ENCODE data around the gene PLAC8. TPM values are rescaled to one million over a fixed set of nuclear protein-coding genes. Genes with fewer than 3 reads are reported as not detected.
"Not testable (repeated sequence)": the region's sequence is repeated elsewhere in the genome, so short reads cannot be mapped to it uniquely, and the experiment has no call there.

PLAC8 gene
- total RNA-seq = 100 to 1,000 TPM; 193 to 198 TPM

DNA sequence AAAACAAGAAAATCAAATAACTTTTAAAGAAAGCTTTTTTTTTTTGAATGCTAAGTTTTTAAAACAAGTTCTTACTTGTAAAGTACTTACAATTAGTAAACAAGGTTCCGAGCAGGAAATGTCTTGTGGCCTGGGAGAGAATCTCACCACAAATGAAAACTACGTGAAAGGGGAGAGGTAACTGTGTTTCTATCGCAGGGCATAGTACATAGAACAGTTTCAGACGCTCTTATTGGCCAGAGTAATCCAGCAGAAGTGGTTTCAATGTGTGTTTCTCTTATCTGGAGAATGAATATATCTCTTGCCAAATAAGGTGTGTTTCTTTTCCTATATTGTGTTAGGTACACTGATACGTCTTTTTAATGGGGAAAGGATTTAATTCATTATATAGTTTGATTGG lies at the start of gene PLAC8:
TSS of gene PLAC8 (minus strand) at position 154 of the 400 bp plus-strand sequence. CDS start 6,808 bp downstream, outside the sequence.
- H3K27me3 Mint-ChIP-seq (ENCODE audit: low read depth) = no peaks in the 10 kb centered on the region
- ATAC-seq (peak; percentile 60), DNase-seq (peak; percentile 82)
- ChIA-PET POLR2A (interaction anchor here (0.6 to 1.9 kb wide), 11 partner anchors 9 to 169 kb away, joined by 3 to 8 read pairs (median 3); partner anchors contain the start of gene LIN54), CTCF (interaction anchor here (0.6 to 5.8 kb wide), 15 partner anchors 12 to 170 kb away, joined by 3 to 47 read pairs (median 5); partner anchors contain the start of gene COQ2)
- peak within 1 kb of the TSS; percentile 89 for H3K4me3 Mint-ChIP-seq
- H3K9me3 Mint-ChIP-seq (ENCODE audit: insufficient read depth) = no peaks in the 10 kb centered on the region
- peaks cover 55% of the 10 kb centered on the region for H3K4me1 Mint-ChIP-seq (ENCODE audit: low read depth)
- peaks cover 33% of the 10 kb centered on the region for H3K36me3 Mint-ChIP-seq (ENCODE audit: low read depth)
- peak within 1 kb of the TSS; percentile 93 for H3K27ac Mint-ChIP-seq

GRCh38 chr4:83153417-83153816 lies 38.9 kb upstream of the PLAC8 start:
- DNase-seq (no peak), ATAC-seq (no peak)
- Mint-ChIP-seq H3K27me3 (ENCODE audit: low read depth) (no peaks in the 10 kb centered on the region), H3K36me3 (ENCODE audit: low read depth) (peaks cover 10% of the 10 kb centered on the region), H3K4me3 (no peak overlapping the region), H3K4me1 (ENCODE audit: low read depth) (peaks cover 33% of the 10 kb centered on the region), H3K27ac (no peak overlapping the region), H3K9me3 (ENCODE audit: insufficient read depth) (peaks cover 17% of the 10 kb centered on the region)
- ChIA-PET POLR2A (no interaction called here), CTCF (interaction anchor here (1.0 to 2.3 kb wide), 4 partner anchors 43 to 129 kb away, joined by 3 to 7 read pairs (median 4); no protein-coding TSS in a partner anchor)

DNA sequence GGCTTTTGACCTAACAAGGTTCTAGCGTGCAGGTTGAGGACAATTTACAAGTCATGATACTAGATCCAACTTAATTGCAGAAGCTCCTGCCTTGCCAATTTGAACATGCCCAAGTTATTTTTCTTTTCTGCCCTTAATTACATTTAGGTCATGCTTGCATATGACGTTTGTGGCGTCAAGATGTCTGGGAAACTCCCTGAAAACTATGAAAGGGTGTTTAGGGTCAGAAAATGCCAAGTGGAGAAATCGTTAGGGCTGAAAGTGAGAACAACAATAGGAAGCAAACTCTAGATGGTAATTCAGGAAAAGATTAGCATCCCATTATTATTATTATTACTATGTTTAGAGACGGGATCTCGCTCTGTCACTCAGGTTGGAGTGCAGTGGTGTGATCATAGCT lies 38.2 kb upstream of the PLAC8 start:
- Mint-ChIP-seq H3K36me3 (ENCODE audit: low read depth) (peaks cover 10% of the 10 kb centered on the region), H3K27ac (no peak overlapping the region), H3K4me3 (no peak overlapping the region), H3K27me3 (ENCODE audit: low read depth) (no peaks in the 10 kb centered on the region), H3K4me1 (ENCODE audit: low read depth) (peaks cover 33% of the 10 kb centered on the region), H3K9me3 (ENCODE audit: insufficient read depth) (peaks cover 17% of the 10 kb centered on the region)
- POLR2A ChIA-PET = no interaction called here
- DNase-seq (no peak), ATAC-seq (no peak)
- CTCF ChIA-PET = interaction anchor here (2.2 to 2.3 kb wide), 2 partner anchors 42 to 98 kb away, joined by 6 to 7 read pairs; no protein-coding TSS in a partner anchor

- Mint-ChIP-seq H3K4me3 (no peak overlapping the region), H3K36me3 (ENCODE audit: low read depth) (peaks cover 10% of the 10 kb centered on the region), H3K4me1 (ENCODE audit: low read depth) (peaks cover 33% of the 10 kb centered on the region), H3K27ac (no peak overlapping the region), H3K9me3 (ENCODE audit: insufficient read depth) (peaks cover 11% of the 10 kb centered on the region), H3K27me3 (ENCODE audit: low read depth) (no peaks in the 10 kb centered on the region)
- DNase-seq = no peak
- ATAC-seq = no peak
- ChIA-PET CTCF (interaction anchor here (1.3 to 1.6 kb wide), 2 partner anchors 12 to 37 kb away, joined by 3 to 6 read pairs; partner anchors contain the start of gene PLAC8), POLR2A (no interaction called here)
These were observed 37.1 kb upstream of the PLAC8 start for GRCh38 chr4:83151651-83152050.

DNA sequence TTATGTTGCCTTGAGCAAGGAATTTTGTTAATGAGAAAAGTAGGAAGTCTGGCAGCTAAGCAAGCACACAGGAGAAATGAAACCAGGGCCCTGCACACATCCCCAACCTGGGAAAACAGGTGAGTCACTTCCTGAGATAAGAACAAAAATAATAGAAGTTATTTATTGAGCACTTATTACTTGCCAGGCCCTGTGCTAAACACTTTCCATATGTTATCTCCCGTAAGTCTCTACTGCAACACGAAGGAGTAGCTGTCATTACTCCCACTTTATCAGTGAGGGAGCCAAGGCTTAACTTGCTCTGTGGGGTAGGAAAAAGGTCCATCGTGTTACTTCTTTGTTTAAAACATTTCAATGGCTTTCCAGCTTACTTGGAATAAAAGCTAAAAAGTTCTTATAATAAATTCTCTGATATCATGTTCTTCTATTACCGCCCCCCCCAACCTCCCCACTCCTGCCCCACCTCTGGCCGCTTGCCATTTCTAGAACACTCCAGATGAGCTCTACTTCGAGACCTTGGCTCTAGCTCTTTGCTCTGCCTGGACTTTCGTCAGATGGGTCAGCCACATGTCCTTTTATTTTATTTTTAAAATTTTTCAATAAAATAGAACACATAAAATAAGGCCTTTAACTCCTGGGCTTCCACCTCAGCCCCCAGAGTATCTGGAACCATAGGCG lies 36.3 kb upstream of the PLAC8 start:
- ChIA-PET POLR2A (interaction anchor here (0.7 to 1.6 kb wide), 2 partner anchors 12 to 38 kb away, joined by 3 to 4 read pairs; no protein-coding TSS in a partner anchor), CTCF (interaction anchor here (1.3 to 1.6 kb wide), 2 partner anchors 12 to 36 kb away, joined by 3 to 6 read pairs; partner anchors contain the start of gene PLAC8)
- DNase-seq (no peak), ATAC-seq (no peak)
- peaks cover 4% of the 10 kb centered on the region for H3K9me3 Mint-ChIP-seq (ENCODE audit: insufficient read depth)
- peaks cover 38% of the 10 kb centered on the region for H3K4me1 Mint-ChIP-seq (ENCODE audit: low read depth)
- H3K27ac Mint-ChIP-seq = no peak overlapping the region
- peaks cover 10% of the 10 kb centered on the region for H3K36me3 Mint-ChIP-seq (ENCODE audit: low read depth)
- H3K27me3 Mint-ChIP-seq (ENCODE audit: low read depth) = no peaks in the 10 kb centered on the region
- no peak overlapping the region for H3K4me3 Mint-ChIP-seq

DNA sequence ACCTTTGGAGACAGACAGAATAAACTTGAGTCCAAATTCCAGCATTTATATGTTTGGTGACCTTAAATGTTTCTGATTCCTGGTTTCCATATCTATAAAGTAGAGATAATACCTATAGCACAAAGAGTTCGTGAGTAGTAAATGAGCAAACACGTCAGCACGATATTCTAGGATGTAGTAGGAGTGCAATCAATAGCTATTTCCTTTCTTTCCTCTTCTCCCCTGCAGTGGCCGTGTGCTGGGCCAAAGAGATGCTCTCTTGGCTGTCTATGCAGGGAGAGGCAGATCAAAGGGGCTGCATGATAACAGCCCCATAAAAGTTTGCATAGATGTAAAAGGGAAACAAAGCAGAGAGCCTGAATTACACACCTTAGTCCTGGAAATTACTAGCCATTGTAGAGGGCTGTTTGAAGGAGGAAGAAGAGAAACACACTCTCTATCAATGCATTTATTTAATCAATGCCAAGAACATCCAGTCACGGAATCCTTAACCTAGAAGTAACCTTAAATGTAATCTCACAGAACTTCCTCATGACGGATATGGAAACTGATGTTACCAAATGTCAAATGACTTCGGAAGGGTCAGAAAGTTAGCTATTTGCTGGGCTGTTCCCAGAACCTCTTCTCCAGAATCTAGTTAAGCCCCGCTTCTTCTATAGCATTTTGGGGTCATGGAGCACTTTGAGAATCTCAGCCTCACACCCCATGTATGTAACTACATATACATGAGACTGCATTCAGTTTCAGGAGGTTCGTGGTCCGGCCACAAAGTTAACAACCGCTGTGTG lies 35.5 kb upstream of the PLAC8 start:
- DNase-seq = no peak
- no peaks in the 10 kb centered on the region for H3K27me3 Mint-ChIP-seq (ENCODE audit: low read depth)
- CTCF ChIA-PET = interaction anchor here (1.6 kb wide), 1 partner anchor 11 kb away, joined by 6 read pairs; no protein-coding TSS in a partner anchor
- no peak for ATAC-seq
- H3K36me3 Mint-ChIP-seq (ENCODE audit: low read depth) = peaks cover 10% of the 10 kb centered on the region
- peaks cover 37% of the 10 kb centered on the region for H3K4me1 Mint-ChIP-seq (ENCODE audit: low read depth)
- no peaks in the 10 kb centered on the region for H3K9me3 Mint-ChIP-seq (ENCODE audit: insufficient read depth)
- H3K4me3 Mint-ChIP-seq = no peak overlapping the region
- no peak overlapping the region for H3K27ac Mint-ChIP-seq
- POLR2A ChIA-PET = interaction anchor here (0.7 to 1.6 kb wide), 2 partner anchors 11 to 37 kb away, joined by 3 to 4 read pairs; no protein-coding TSS in a partner anchor

- ChIA-PET CTCF (interaction anchor here (1.3 to 3.4 kb wide), 6 partner anchors 8 to 71 kb away, joined by 4 to 20 read pairs (median 8); partner anchors contain the start of gene PLAC8), POLR2A (interaction anchor here (1.9 kb wide), 1 partner anchor 8 kb away, joined by 4 read pairs; no protein-coding TSS in a partner anchor)
- DNase-seq (no peak), ATAC-seq (no peak)
- no peak overlapping the region for H3K4me3 Mint-ChIP-seq
- H3K36me3 Mint-ChIP-seq (ENCODE audit: low read depth) = peaks cover 9% of the 10 kb centered on the region
- H3K4me1 Mint-ChIP-seq (ENCODE audit: low read depth) = peaks cover 28% of the 10 kb centered on the region
- no peaks in the 10 kb centered on the region for H3K9me3 Mint-ChIP-seq (ENCODE audit: insufficient read depth)
- H3K27ac Mint-ChIP-seq = no peak overlapping the region
- H3K27me3 Mint-ChIP-seq (ENCODE audit: low read depth) = no peaks in the 10 kb centered on the region
These were observed 32.3 kb upstream of the PLAC8 start for GRCh38 chr4:83146841-83147240.

GRCh38 chr4:83145776-83146175 lies 31.2 kb upstream of the PLAC8 start:
- not testable (repeated sequence) for H3K27ac Mint-ChIP-seq; H3K36me3 Mint-ChIP-seq (ENCODE audit: low read depth); H3K27me3 Mint-ChIP-seq (ENCODE audit: low read depth); H3K4me3 Mint-ChIP-seq; H3K9me3 Mint-ChIP-seq (ENCODE audit: insufficient read depth)
- peaks cover 27% of the 10 kb centered on the region for H3K4me1 Mint-ChIP-seq (ENCODE audit: low read depth)
- ChIA-PET CTCF (interaction anchor here (0.7 to 3.4 kb wide), 15 partner anchors 9 to 135 kb away, joined by 3 to 20 read pairs (median 5); partner anchors contain the start of gene PLAC8), POLR2A (interaction anchor here (1.9 kb wide), 1 partner anchor 10 kb away, joined by 4 read pairs; no protein-coding TSS in a partner anchor)
- peak; percentile 60 for ATAC-seq
- DNase-seq = peak; percentile 46

DNA sequence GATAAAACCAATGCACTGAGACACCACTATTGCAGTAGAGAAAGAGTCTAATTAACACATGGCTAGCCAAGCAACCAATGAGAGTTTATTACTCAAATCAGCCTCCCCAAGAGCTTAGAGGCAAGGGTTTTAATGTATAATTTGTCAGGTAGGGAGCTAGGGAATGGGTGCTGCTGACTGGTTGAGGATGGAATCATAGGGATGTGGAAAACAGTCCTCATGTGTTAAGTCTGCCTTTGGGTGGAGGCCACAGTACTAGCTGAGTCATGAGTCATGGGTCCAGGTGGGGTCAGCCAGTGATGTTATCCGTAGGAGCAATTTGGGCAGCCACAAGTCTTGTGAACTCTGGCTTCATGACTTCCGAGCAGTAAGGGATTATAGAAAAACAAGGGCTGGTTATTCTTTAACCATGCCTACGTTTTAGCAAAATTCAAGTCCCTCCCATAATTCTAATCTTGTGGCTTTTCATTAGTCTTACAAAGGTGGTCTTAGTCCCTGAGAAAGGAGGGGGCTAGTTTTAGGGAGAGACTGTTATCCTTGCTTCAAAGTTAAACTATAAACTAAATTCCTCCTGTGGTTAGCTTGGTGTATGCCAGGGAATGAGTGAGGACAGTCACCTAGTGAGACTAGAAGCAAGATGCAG lies 25.1 kb upstream of the PLAC8 start:
- no peaks in the 10 kb centered on the region for H3K27me3 Mint-ChIP-seq (ENCODE audit: low read depth)
- CTCF ChIA-PET = interaction anchor here (1.2 to 1.6 kb wide), 7 partner anchors 9 to 112 kb away, joined by 3 to 7 read pairs (median 5); partner anchors contain the start of gene PLAC8
- peak overlapping the region; percentile 31 for H3K4me3 Mint-ChIP-seq

GRCh38 chr4:83138946-83139345 lies 24.4 kb upstream of the PLAC8 start:
- peaks cover 46% of the 10 kb centered on the region for H3K36me3 Mint-ChIP-seq (ENCODE audit: low read depth)
- DNase-seq (peak; percentile 86), ATAC-seq (peak; percentile 98)
- H3K27ac Mint-ChIP-seq = peak overlapping the region; percentile 92
- H3K4me3 Mint-ChIP-seq = peak overlapping the region; percentile 31
- peaks cover 12% of the 10 kb centered on the region for H3K9me3 Mint-ChIP-seq (ENCODE audit: insufficient read depth)
- CTCF ChIA-PET = interaction anchor here (0.7 to 1.8 kb wide), 8 partner anchors 12 to 167 kb away, joined by 3 to 7 read pairs (median 6); partner anchors contain the start of gene PLAC8
- POLR2A ChIA-PET = interaction anchor here (1.0 to 1.7 kb wide), 5 partner anchors 12 to 79 kb away, joined by 3 to 8 read pairs (median 4); partner anchors contain the start of gene PLAC8
- no peaks in the 10 kb centered on the region for H3K27me3 Mint-ChIP-seq (ENCODE audit: low read depth)
- peaks cover 38% of the 10 kb centered on the region for H3K4me1 Mint-ChIP-seq (ENCODE audit: low read depth)

More for the DNA sequence above, 25.1 kb upstream of the PLAC8 start:
- peaks cover 39% of the 10 kb centered on the region for H3K36me3 Mint-ChIP-seq (ENCODE audit: low read depth)
- ATAC-seq (peak; percentile 25), DNase-seq (no peak)
- H3K4me1 Mint-ChIP-seq (ENCODE audit: low read depth) = peaks cover 38% of the 10 kb centered on the region
- peak overlapping the region; percentile 92 for H3K27ac Mint-ChIP-seq
- POLR2A ChIA-PET = interaction anchor here (1.0 to 1.7 kb wide), 4 partner anchors 11 to 78 kb away, joined by 3 to 8 read pairs (median 4); partner anchors contain the start of gene PLAC8
- H3K9me3 Mint-ChIP-seq (ENCODE audit: insufficient read depth) = peaks cover 10% of the 10 kb centered on the region

DNA sequence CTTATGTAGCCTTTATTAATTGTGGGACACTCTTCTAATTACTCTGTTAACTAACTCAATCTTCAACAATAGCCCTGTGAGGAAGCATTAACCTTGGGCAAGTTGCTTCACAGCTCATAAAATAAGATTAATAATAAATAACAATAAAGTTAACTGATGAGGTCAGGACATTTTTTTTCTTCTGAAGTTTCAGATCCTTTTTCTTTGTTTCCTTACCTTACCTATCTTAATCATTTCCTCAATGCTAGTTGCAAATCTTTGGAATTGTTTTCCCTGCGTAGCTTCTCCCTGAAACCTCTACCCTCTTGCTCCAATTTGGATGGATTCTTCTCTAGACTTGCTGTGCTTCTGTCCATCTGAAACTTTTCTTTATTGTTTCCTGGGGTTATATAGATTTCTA lies 17.5 kb upstream of the PLAC8 start:
- ChIA-PET POLR2A (no interaction called here), CTCF (interaction anchor here (1.1 to 1.3 kb wide), 2 partner anchors 22 to 86 kb away, joined by 3 read pairs; no protein-coding TSS in a partner anchor)
- DNase-seq (no peak), ATAC-seq (no peak)
- Mint-ChIP-seq H3K36me3 (ENCODE audit: low read depth) (peaks cover 32% of the 10 kb centered on the region), H3K27me3 (ENCODE audit: low read depth) (no peaks in the 10 kb centered on the region), H3K4me3 (no peak overlapping the region), H3K27ac (no peak overlapping the region), H3K9me3 (ENCODE audit: insufficient read depth) (peaks cover 15% of the 10 kb centered on the region), H3K4me1 (ENCODE audit: low read depth) (peaks cover 18% of the 10 kb centered on the region)
